ENCODE data around the gene VSIG10. TPM values are rescaled to one million over a fixed set of nuclear protein-coding genes. Genes with fewer than 3 reads are reported as not detected.

The VSIG10 gene
- polyA plus RNA-seq, 3 donors = 1.5 to 2.3 (median 1.5) TPM

DNA sequence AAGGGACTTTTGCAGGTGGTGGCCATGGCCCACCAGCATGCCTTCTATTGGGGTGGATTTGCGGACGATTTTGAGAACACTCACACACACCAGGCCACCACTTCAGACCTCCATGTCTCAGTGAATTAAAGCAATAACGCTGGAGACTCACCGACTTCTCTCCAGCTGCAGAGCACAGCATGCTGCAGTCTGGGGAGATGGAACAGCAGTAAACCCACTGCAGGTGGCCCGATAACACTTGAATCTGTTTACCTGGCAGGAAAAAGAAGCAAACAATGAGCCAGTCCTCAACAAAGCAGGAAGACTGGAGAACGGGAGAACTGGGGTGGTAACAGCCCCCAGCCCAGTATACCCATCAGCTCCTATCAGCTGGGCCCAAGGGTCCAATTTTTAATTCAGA lies 65.7 kb downstream of the VSIG10 start:
- H3K36me3 Mint-ChIP-seq = peaks cover 78 to 94% of the 10 kb centered on the region in 2 donors
- Histone ChIP-seq H4K20me1 (ENCODE audit: insufficient read depth, low read length) (no peaks in the 10 kb centered on the region), H3K36me3 (replicated peaks in 1 of 2; ENCODE audit: control insufficient read depth in 1 of 2, insufficient read depth in 2 of 2, low read length in 2 of 2) (peaks cover 74 to 100% of the 10 kb centered on the region in 2 donors), H3K4me1 (ENCODE audit: control insufficient read depth in 1 of 2, insufficient read depth in 2 of 2, low read length in 2 of 2) (no peaks in the 10 kb centered on the region), H3K4me2 (replicated peaks; ENCODE audit: extremely low read depth, low read length, poor library complexity, severe bottlenecking) (no peak overlapping the region), H3K27ac (ENCODE audit: low read depth in 1 of 2, low read length in 2 of 2) (peak overlapping the region in 1 of 2 donors; percentile 0), H2AFZ (ENCODE audit: insufficient read depth, low read depth, low read length, poor library complexity, severe bottlenecking) (no peak overlapping the region), H3K9ac (ENCODE audit: insufficient read depth, low read length, poor library complexity, severe bottlenecking) (no peak overlapping the region), H3K79me2 (ENCODE audit: insufficient read depth, low read length) (no peaks in the 10 kb centered on the region), H3K4me3 (replicated peaks in 1 of 3; ENCODE audit: low read depth in 2 of 3, low read length in 3 of 3) (no peak overlapping the region), H3K27me3 (ENCODE audit: control insufficient read depth in 2 of 2, insufficient read depth in 2 of 2, low read length in 2 of 2) (no peaks in the 10 kb centered on the region), H3K9me3 (replicated peaks in 1 of 2; ENCODE audit: control insufficient read depth in 1 of 2, insufficient read depth in 1 of 2, low read length in 2 of 2) (no peaks in the 10 kb centered on the region)
- peaks cover 1% of the 10 kb centered on the region for H3K4me1 Mint-ChIP-seq
- H3K9me3 Mint-ChIP-seq = peaks cover 0 to 3% (median 0%) of the 10 kb centered on the region in 7 donors
- DNase-seq = no peak
- intact Hi-C loops (cut with micrococcal nuclease) = no loop called here
- no peak overlapping the region for H3K4me3 Mint-ChIP-seq
- 80% methylated on average over 3 of the region's 6 CpGs for WGBS (ENCODE audit: insufficient coverage)
- no peak overlapping the region for H3K27ac Mint-ChIP-seq
- TF ChIP-seq, protein P1, sequence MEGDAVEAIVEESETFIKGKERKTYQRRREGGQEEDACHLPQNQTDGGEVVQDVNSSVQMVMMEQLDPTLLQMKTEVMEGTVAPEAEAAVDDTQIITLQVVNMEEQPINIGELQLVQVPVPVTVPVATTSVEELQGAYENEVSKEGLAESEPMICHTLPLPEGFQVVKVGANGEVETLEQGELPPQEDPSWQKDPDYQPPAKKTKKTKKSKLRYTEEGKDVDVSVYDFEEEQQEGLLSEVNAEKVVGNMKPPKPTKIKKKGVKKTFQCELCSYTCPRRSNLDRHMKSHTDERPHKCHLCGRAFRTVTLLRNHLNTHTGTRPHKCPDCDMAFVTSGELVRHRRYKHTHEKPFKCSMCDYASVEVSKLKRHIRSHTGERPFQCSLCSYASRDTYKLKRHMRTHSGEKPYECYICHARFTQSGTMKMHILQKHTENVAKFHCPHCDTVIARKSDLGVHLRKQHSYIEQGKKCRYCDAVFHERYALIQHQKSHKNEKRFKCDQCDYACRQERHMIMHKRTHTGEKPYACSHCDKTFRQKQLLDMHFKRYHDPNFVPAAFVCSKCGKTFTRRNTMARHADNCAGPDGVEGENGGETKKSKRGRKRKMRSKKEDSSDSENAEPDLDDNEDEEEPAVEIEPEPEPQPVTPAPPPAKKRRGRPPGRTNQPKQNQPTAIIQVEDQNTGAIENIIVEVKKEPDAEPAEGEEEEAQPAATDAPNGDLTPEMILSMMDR (IDR thresholded peaks at IDR 0.05) = no peak
- H3K27me3 Mint-ChIP-seq (ENCODE audit: low read depth in 3 of 3) = no peaks in the 10 kb centered on the region

DNA sequence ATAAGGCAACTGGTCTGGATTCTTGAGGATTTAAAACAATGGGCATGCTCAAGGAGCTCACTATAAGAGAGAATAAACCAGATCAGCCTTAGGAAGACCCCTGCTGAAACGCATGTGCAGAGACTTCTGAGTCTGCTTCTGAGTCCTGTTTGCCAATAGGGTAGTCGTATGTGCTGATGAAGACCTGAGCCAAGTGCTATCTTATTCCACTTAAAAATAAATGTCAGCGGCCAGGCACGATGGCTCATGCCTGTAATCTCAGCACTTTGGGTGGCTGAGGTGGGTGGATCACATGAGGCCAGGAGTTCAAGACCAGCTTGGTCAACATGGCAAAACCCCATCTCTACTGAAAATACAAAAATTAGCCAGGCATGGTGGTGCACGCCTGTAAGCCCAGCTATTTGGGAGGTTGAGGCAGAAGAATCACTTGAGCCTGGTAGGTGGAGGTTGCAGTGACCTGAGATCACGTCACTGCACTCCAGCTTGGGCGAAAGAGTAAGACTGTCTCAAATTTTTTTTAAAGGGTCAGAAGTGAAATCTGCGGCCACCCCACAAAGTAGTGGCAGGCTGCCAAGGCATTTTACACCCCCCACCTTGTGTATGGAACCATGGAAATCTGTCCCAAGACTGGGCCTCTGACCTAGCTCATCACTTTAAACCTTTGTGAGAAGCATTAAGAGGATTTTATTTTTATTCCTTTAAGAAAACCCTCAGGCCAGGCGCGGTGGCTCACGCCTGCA lies 67.0 kb downstream of the VSIG10 start:
- DNase-seq = no peak
- WGBS (ENCODE audit: insufficient coverage) = 100% methylated on average over 3 of the region's 11 CpGs
- TF ChIP-seq, protein P1 (IDR thresholded peaks at IDR 0.05) = no peak
- Histone ChIP-seq H2AFZ (ENCODE audit: insufficient read depth, low read depth, low read length, poor library complexity, severe bottlenecking) (no peak overlapping the region), H4K20me1 (ENCODE audit: insufficient read depth, low read length) (no peaks in the 10 kb centered on the region), H3K79me2 (ENCODE audit: insufficient read depth, low read length) (no peaks in the 10 kb centered on the region), H3K27ac (ENCODE audit: low read depth in 1 of 2, low read length in 2 of 2) (no peak overlapping the region), H3K9me3 (replicated peaks in 1 of 2; ENCODE audit: control insufficient read depth in 1 of 2, insufficient read depth in 1 of 2, low read length in 2 of 2) (no peaks in the 10 kb centered on the region), H3K4me3 (replicated peaks in 1 of 3; ENCODE audit: low read depth in 2 of 3, low read length in 3 of 3) (no peak overlapping the region), H3K4me1 (ENCODE audit: control insufficient read depth in 1 of 2, insufficient read depth in 2 of 2, low read length in 2 of 2) (no peaks in the 10 kb centered on the region), H3K36me3 (replicated peaks in 1 of 2; ENCODE audit: control insufficient read depth in 1 of 2, insufficient read depth in 2 of 2, low read length in 2 of 2) (peaks cover 74 to 100% of the 10 kb centered on the region in 2 donors), H3K27me3 (ENCODE audit: control insufficient read depth in 2 of 2, insufficient read depth in 2 of 2, low read length in 2 of 2) (no peaks in the 10 kb centered on the region), H3K4me2 (replicated peaks; ENCODE audit: extremely low read depth, low read length, poor library complexity, severe bottlenecking) (no peak overlapping the region), H3K9ac (ENCODE audit: insufficient read depth, low read length, poor library complexity, severe bottlenecking) (no peak overlapping the region)
- Mint-ChIP-seq H3K4me3 (no peak overlapping the region), H3K36me3 (peaks cover 74 to 92% of the 10 kb centered on the region in 2 donors), H3K9me3 (peaks cover 0 to 3% (median 0%) of the 10 kb centered on the region in 7 donors), H3K4me1 (peaks cover 1% of the 10 kb centered on the region), H3K27ac (no peak overlapping the region), H3K27me3 (ENCODE audit: low read depth in 3 of 3) (no peaks in the 10 kb centered on the region)
- intact Hi-C loops (cut with micrococcal nuclease) = no loop called here

All from CD14-positive monocyte (primary cell).